Skeletal muscle tissue (tissue), 4 donors: ENCODE data around the gene ZNHIT1. TPM values are rescaled to one million over a fixed set of nuclear protein-coding genes. Genes with fewer than 3 reads are reported as not detected.
A peak's percentile ranks its signal among the peaks of the same experiment; 100 is the strongest.
"Not testable (repeated sequence)": the region's sequence is repeated elsewhere in the genome, so short reads cannot be mapped to it uniquely, and the experiment has no call there.

Source experiments
- H3K27ac ChIP-seq: one replicate; pipeline ENCODE4 v1.7.0; 2013; ENCODE audit warnings: mild to moderate bottlenecking, low read depth, low read length, inconsistent platforms
- H3K27me3 ChIP-seq, 3 donors: one replicate each; pipeline ENCODE4 v1.7.0; 2013; ENCODE audit warnings: low read length in 3 of 3; ENCODE audit not compliant: control insufficient read depth in 3 of 3, insufficient read depth in 3 of 3
- H3K36me3 ChIP-seq, 3 donors: one replicate each; pipeline ENCODE4 v1.7.0; 2013; ENCODE audit warnings: low read length in 3 of 3; ENCODE audit not compliant: control insufficient read depth in 3 of 3, insufficient read depth in 3 of 3
- H3K4me1 ChIP-seq, 3 donors: one replicate each; pipeline ENCODE4 v1.7.0; 2013; ENCODE audit warnings: low read length in 3 of 3, mild to moderate bottlenecking in 3 of 3; ENCODE audit not compliant: control insufficient read depth in 3 of 3, insufficient read depth in 3 of 3
- H3K4me3 ChIP-seq, 3 donors: one replicate each; pipeline ENCODE4 v1.7.0; 2013; ENCODE audit warnings: low read length in 3 of 3
- H3K9ac ChIP-seq, 3 donors: one replicate each; pipeline ENCODE4 v1.7.0; 2013; ENCODE audit warnings: low read length in 3 of 3, mild to moderate bottlenecking in 3 of 3, moderate library complexity in 2 of 3, low read depth in 1 of 3
- H3K9me3 ChIP-seq, 3 donors: one replicate each; pipeline ENCODE4 v1.7.0; 2013; ENCODE audit warnings: low read length in 3 of 3; ENCODE audit not compliant: control insufficient read depth in 3 of 3
- total RNA-seq: library from RNA; depleted of rRNA; stranded (reverse); fragments of >200 nt; gene quantifications from one replicate; pipeline ENCODE4 v1.2.3, GENCODE V29; 2014
- donor health status: Osteomylitis.

The ZNHIT1 gene
- total RNA-seq, 1 donor from 2014 or later = 84.0 TPM

DNA sequence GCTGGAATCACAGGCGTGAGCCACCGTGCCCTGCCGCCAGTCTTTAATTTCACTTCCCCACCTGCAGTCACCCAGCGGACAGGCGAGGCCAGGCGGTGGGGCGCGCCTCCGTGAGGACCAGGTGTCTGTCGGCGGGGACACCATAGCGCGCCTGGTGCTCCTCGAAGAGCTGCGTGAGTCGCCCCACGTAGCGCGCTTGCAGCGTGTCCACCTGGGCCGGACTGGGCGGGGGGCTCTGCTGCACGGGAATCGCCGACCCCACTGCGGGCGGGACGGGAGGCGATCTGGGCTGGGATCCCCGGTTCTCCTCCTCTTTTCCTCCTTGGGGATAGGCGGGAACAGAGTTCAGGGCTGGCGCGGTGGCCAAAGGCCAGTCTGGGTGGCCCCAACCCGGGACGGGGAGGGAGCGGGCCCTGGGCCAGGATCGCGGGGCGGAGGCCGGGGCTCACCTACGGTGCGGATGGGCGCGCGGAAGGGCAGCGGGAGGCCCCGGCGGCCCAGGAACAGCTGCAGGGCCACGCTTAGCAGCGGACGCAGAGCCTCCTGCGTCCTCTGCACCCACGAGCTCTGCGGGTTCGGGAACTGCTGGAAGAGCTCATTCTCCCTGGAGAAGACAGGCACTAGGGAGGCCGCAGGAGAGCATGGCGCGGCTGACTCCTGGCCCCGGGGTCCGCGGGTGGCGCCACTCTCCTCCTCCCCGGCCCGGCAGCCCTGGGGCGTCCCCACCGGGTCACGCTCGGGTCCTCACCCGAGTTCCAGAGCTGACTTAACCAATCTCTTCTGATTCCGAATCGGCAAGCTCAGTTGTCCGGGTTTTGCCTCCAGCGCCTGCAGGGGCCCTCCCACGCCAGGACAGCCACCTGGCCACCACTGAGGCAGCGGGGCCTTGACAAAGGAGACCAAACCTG lies 16.0 kb upstream of the ZNHIT1 start:
- H3K4me3 ChIP-seq = no peak overlapping the region

DNA sequence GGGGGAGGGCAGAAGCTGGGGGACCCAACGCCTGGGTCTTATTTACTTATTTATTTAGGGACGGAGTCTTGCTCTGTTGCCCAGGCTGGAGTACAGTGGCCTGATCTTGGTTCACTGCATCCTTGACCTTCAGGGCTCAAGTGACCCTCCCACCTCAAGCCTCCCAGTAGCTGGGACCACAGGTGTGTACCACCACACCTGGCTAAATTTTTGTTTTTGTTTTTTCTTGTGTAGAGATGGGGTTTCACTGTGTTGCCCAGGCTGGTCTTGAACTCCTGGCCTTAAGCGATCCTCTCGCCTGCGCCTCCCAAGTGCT lies 15.4 kb upstream of the ZNHIT1 start:
- no peak overlapping the region for H3K27ac ChIP-seq
- H3K27me3 ChIP-seq = peaks cover 36 to 44% (median 41%) of the 10 kb centered on the region in 3 donors
- no peak overlapping the region for H3K4me3 ChIP-seq
- H3K9ac ChIP-seq = no peak overlapping the region
- peaks cover 0 to 6% (median 4%) of the 10 kb centered on the region in 3 donors for H3K36me3 ChIP-seq
- no peaks in the 10 kb centered on the region for H3K9me3 ChIP-seq
- H3K4me1 ChIP-seq = peaks cover 0 to 8% (median 2%) of the 10 kb centered on the region in 3 donors

More for the DNA sequence above, 16.0 kb upstream of the ZNHIT1 start:
- Histone ChIP-seq H3K27ac (no peak overlapping the region), H3K9ac (peak overlapping the region in 1 of 3 donors; percentile 25), H3K9me3 (no peaks in the 10 kb centered on the region), H3K36me3 (peaks cover 0 to 6% (median 2%) of the 10 kb centered on the region in 3 donors), H3K27me3 (peaks cover 36 to 44% (median 41%) of the 10 kb centered on the region in 3 donors), H3K4me1 (peaks cover 0 to 8% (median 2%) of the 10 kb centered on the region in 3 donors)

DNA sequence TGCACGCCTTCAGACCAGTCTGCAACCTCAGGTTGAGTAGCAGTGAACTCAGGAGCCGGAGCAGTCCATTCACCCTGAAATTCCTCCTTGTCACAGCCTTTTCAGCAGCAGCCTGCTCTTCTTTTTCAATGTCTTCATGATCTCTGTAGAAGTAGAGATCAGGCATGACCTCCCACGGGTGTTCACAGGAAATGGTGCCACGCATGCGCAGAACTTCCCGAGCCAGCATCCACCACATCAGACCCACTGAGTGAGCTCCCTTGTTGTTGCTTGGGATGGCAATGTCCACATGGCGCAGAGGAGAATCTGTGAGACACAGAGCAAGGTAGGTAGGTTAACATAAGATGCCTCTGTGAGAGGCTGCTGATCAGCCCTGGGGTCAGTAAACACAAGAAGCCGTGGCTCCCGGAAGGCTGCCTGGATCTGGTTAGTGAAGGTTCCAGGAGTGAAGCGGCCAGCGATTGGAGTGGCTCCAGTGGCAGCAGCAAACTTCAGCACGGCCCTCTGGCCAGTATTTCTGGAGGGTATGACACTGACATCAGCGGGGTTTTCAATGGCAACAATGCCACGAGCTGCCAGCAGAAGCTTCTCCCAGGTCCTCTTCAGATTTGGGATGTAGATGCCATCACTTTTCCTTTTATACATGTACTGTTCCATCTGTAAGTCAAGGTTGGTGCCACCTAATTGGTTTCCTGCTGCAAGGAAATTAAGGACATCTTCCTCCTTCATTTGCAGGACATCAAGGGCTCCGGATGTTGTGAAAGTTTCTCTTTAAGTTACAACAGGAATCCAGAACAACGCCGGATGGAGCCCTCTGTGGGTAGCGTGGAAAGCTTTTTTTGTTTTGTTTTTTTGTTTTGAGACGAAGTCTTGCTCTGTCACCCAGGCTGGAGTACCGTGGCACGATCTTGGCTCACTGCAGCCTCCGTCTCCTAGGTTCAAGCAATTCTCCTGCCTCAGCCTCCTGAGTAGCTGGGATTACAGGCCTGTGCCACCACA lies 13.9 kb upstream of the ZNHIT1 start:
- H3K9ac ChIP-seq, H3K27ac ChIP-seq, H3K4me3 ChIP-seq, H3K9me3 ChIP-seq, H3K4me1 ChIP-seq: not testable (repeated sequence)
- H3K27me3 ChIP-seq = peaks cover 33 to 35% (median 35%) of the 10 kb centered on the region in 3 donors
- H3K36me3 ChIP-seq = peaks cover 5 to 12% (median 10%) of the 10 kb centered on the region in 3 donors

DNA sequence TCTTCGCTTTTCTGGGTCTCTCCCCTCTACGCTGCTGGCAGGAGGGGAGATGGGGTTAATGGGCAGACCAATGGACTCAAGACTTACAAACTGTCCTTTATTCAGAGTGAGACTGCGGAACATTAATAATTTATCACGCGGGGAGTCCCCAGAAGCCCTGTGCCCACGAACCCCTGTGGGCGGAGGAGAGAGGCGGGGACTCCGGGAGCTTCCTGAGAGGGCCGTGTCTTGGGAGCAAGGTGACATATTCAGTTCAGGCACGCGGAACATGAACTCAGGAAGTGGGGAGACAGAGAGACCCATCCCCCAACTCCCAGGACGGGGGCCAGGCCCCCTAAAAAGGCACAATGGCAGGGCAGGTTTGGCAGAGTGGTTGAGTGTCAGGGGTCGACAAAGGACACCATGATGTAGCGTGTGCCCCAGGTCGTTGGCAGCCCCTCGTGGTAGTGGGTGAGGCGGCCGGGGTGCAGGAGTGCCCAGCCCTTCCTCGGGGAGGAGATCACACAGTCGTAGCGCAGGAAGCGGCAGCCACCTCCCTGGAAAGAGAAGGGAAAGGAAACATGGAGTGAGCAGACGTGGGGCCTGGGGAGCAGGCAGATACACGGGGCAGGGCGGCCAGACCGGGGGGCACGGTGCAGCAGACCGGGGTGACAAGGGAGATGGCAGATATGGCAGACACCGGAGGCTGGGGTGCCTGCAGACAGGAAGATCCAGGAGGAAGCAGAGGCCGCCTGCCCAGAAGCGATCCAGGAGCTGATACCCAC lies 11.9 kb upstream of the ZNHIT1 start:
- H3K27me3 ChIP-seq = peaks cover 23 to 25% (median 23%) of the 10 kb centered on the region in 3 donors
- H3K27ac ChIP-seq = no peak overlapping the region
- H3K36me3 ChIP-seq = peaks cover 14 to 17% (median 16%) of the 10 kb centered on the region in 3 donors
- no peak overlapping the region for H3K9ac ChIP-seq
- no peak overlapping the region for H3K4me3 ChIP-seq
- H3K4me1 ChIP-seq = peaks cover 0 to 8% (median 2%) of the 10 kb centered on the region in 3 donors
- H3K9me3 ChIP-seq = no peaks in the 10 kb centered on the region

DNA sequence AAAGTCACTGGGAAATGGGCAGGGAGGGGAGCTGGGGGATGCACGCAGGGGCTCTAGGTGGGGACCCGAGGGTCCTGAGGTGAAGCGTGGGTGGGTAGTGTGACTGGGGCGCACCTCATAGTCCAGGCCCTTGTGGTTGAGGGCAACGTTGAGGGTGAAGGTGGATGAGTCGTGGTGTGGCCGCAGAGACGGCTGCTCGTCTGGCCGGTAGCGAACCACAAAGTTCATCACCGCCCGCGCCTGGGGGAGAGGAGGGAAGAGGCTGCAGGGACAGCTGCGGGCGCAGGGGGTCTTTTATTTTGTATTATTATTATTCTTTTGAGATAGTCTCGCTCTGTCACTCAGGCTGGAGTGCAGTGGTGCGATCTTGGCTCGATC lies 11.3 kb upstream of the ZNHIT1 start:
- H3K36me3 ChIP-seq = peaks cover 16 to 19% (median 18%) of the 10 kb centered on the region in 3 donors
- H3K9me3 ChIP-seq = no peaks in the 10 kb centered on the region
- peaks cover 0 to 7% (median under 1%) of the 10 kb centered on the region in 3 donors for H3K4me1 ChIP-seq
- no peak overlapping the region for H3K27ac ChIP-seq
- H3K9ac ChIP-seq = no peak overlapping the region
- no peak overlapping the region for H3K4me3 ChIP-seq
- H3K27me3 ChIP-seq = peaks cover 18 to 22% (median 19%) of the 10 kb centered on the region in 3 donors

DNA sequence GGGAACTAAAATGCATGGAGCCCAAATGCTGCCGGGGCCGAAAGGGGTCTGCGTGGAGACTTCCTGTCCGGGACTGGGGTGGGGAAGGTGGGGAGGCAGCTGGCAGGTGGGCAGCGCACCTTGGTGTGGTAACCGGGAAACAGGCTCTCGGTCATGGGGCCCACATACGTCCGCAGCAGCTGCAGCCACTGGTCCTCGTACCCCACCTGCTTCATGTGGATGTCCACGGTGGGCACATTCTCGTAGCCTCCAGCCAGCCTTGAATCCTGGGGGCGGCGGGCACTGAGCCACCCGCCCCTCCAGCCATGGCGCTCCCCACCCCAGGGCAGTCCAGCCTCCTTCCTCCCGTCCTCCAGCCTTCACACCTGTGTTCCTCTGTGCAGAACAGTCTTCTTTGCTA lies 10.5 kb upstream of the ZNHIT1 start:
- H3K27ac ChIP-seq = no peak overlapping the region
- H3K36me3 ChIP-seq = peaks cover 21 to 25% (median 23%) of the 10 kb centered on the region in 3 donors
- no peak overlapping the region for H3K4me3 ChIP-seq
- no peaks in the 10 kb centered on the region for H3K4me1 ChIP-seq
- H3K27me3 ChIP-seq = peaks cover 10 to 14% (median 11%) of the 10 kb centered on the region in 3 donors
- no peak overlapping the region for H3K9ac ChIP-seq
- no peaks in the 10 kb centered on the region for H3K9me3 ChIP-seq

DNA sequence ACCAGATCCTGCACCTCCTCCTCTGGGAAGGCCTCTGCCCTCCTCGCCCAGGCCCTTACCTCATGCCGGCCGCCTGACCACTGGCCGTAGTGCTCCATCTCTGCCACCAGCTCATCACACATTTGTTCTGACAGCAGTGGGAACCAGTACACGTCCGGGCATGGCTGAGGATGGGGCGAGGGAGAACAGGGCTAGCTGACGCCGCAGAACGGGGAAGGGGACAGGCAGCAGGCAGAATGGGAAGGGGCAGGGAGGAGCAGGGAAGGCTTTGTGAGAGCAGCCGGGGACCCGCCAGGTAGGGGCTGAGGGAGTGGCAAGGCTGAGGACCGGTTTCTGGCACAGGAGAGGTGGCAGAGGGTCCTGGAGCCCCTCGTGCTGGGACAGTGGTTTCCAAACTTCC lies 9.2 kb upstream of the ZNHIT1 start:
- Histone ChIP-seq H3K4me3 (no peak overlapping the region), H3K9me3 (no peaks in the 10 kb centered on the region), H3K27ac (no peak overlapping the region), H3K9ac (no peak overlapping the region), H3K4me1 (no peaks in the 10 kb centered on the region), H3K36me3 (peaks cover 23 to 29% (median 26%) of the 10 kb centered on the region in 3 donors), H3K27me3 (peaks cover 0 to under 1% (median 0%) of the 10 kb centered on the region in 3 donors)

DNA sequence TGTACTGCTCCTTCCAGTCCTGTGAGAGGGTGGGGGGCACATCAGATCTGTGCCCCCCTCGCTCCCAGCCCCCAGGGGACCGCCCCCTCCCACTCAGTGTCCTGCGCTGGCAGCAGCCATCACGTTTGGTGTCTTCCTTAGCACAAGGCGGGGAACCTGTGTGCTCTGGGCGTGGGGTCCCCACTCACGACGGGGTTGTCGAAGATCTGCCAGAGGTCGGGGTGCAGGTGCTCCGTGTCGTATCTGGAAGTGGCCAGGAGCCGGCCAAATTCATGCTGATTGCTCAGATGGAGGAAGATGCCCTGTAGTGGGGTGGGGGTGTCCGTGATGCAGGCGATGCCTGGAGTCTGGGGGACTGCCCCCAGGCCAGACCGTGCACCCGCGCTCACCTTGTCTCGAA lies 7.8 kb upstream of the ZNHIT1 start:
- no peaks in the 10 kb centered on the region for H3K27me3 ChIP-seq
- H3K4me1 ChIP-seq = no peaks in the 10 kb centered on the region
- H3K9ac ChIP-seq = no peak overlapping the region
- no peak overlapping the region for H3K27ac ChIP-seq
- no peaks in the 10 kb centered on the region for H3K9me3 ChIP-seq
- H3K36me3 ChIP-seq = peaks cover 27 to 30% (median 29%) of the 10 kb centered on the region in 3 donors
- H3K4me3 ChIP-seq = no peak overlapping the region

GRCh38 chr7:101211501-101211900 lies 6.5 kb upstream of the ZNHIT1 start:
- Histone ChIP-seq H3K9ac (no peak overlapping the region), H3K9me3 (no peaks in the 10 kb centered on the region), H3K36me3 (peaks cover 28 to 31% (median 29%) of the 10 kb centered on the region in 3 donors), H3K4me1 (peaks cover 4 to 10% (median 5%) of the 10 kb centered on the region in 3 donors), H3K27ac (no peak overlapping the region), H3K27me3 (no peaks in the 10 kb centered on the region), H3K4me3 (no peak overlapping the region)
